HepG2 (cell line): ENCODE measurements around the gene PSMD1. TPM values are rescaled to one million over a fixed set of nuclear protein-coding genes. Genes with fewer than 3 reads are reported as not detected.

ENCODE experiments used
- ARID2 ChIP-seq: sonication (generic); formaldehyde crosslinking; IDR thresholded peaks from 2 replicates; pipeline ENCODE4 v1.8.1; 2022; ENCODE audit warnings: mild to moderate bottlenecking, missing genetic modification reagents, borderline replicate concordance
- ARID4A ChIP-seq: sonication (generic); formaldehyde crosslinking; IDR thresholded peaks from 2 replicates; pipeline ENCODE4 v1.5.0; 2020; ENCODE audit warnings: mild to moderate bottlenecking, missing genetic modification reagents, borderline replicate concordance
- CBX1 ChIP-seq: IDR thresholded peaks from one replicate; pipeline ENCODE4 v1.6.1; 2016; ENCODE audit warnings: antibody characterized with exemption, low read depth
- CEBPB ChIP-seq: IDR thresholded peaks from 2 replicates; pipeline ENCODE4 v1.6.1; 2011; ENCODE audit warnings: low read depth, low read length, improper control_type of control experiment, borderline replicate concordance
- GLI4 ChIP-seq: sonication (generic); formaldehyde crosslinking; IDR thresholded peaks from 2 replicates; pipeline ENCODE4 v1.5.1; 2020; ENCODE audit warnings: missing genetic modification reagents, mild to moderate bottlenecking, moderate library complexity, borderline replicate concordance
- MED1 ChIP-seq: sonication (generic); formaldehyde crosslinking; IDR thresholded peaks from 2 replicates; pipeline ENCODE4 v1.4.0; 2020; ENCODE audit warnings: missing genetic modification reagents
- MTA1 ChIP-seq: sonication (generic); formaldehyde crosslinking; IDR thresholded peaks from 2 replicates; pipeline ENCODE4 v1.4.0; 2020; ENCODE audit warnings: missing genetic modification reagents, mild to moderate bottlenecking, borderline replicate concordance
- NCOA1 ChIP-seq: sonication (generic); formaldehyde crosslinking; IDR thresholded peaks from 2 replicates; pipeline ENCODE4 v1.9.0; 2021; ENCODE audit warnings: missing genetic modification reagents
- POLR2AphosphoS5 ChIP-seq: IDR thresholded peaks from 2 replicates; pipeline ENCODE4 v1.6.1; 2012; ENCODE audit warnings: low read depth, low read length
- SOX6 ChIP-seq, 2 experiments: fragments of 450-650 bp in 1 of 2; sonication (generic) in 1 of 2; formaldehyde crosslinking in 1 of 2; IDR thresholded peaks; 2 replicates each; pipeline versions ENCODE4 v1.4.0 to v1.6.1; 2017 to 2020; ENCODE audit warnings: antibody characterized with exemption in 1 of 2, mild to moderate bottlenecking in 1 of 2, missing genetic modification reagents in 1 of 2
- SP140L ChIP-seq: sonication (generic); formaldehyde crosslinking; IDR thresholded peaks from 2 replicates; pipeline ENCODE4 v1.4.0; 2020; ENCODE audit warnings: missing genetic modification reagents, borderline replicate concordance
- SYNCRIP ChIP-seq: fragments of 200-400 bp; formaldehyde crosslinking; IDR thresholded peaks from 2 replicates; pipeline ENCODE4 v1.6.1; 2018; ENCODE audit warnings: mild to moderate bottlenecking, low read depth, low read length; ENCODE audit not compliant: insufficient read depth
- ZNF687 ChIP-seq: sonication (generic); formaldehyde crosslinking; IDR thresholded peaks from 2 replicates; pipeline ENCODE4 v1.5.1; 2020; ENCODE audit warnings: mild to moderate bottlenecking, missing genetic modification reagents, moderate library complexity
- polyA plus RNA-seq, 8 experiments: library from polyadenylated mRNA; depleted of rRNA in 3 of 8; stranded (reverse) in 7 of 8; unstranded in 1 of 8; fragments of >200 nt; fragmentation: Illumina TruSeq in 4 of 8; extraction: Trizol in 4 of 8; gene quantifications; 2 replicates each; pipeline versions ENCODE4 v1.2.1 to v1.2.3, GENCODE V29; 2011 to 2016; ENCODE audit warnings: low read depth in 4 of 8, missing spikeins in 1 of 8, mixed read lengths in 1 of 8; ENCODE audit not compliant: insufficient read depth in 1 of 8
- total RNA-seq, 5 experiments: library from RNA; depleted of rRNA; stranded (reverse); fragments of >200 nt; fragmentation: Illumina TruSeq; extraction: Trizol; gene quantifications; 2 replicates each; pipeline ENCODE4 v1.2.3, GENCODE V29; 2016; ENCODE audit warnings: low read depth in 1 of 5
- TF ChIP-seq, protein P1 (sequence below): sonication (generic); formaldehyde crosslinking; IDR thresholded peaks from 2 replicates; pipeline ENCODE4 v1.5.0; 2020; ENCODE audit warnings: missing genetic modification reagents, mild to moderate bottlenecking, borderline replicate concordance
- TF ChIP-seq, protein P2 (sequence below): sonication (generic); formaldehyde crosslinking; IDR thresholded peaks from 2 replicates; pipeline ENCODE4 v1.4.0; 2020; ENCODE audit warnings: mild to moderate bottlenecking, missing genetic modification reagents

Gene PSMD1
- total and polyA plus RNA-seq, 2 of the 13 experiments (the other 11 are each of a cell fraction or from before 2014, with no cell fraction given), result 136 to 191 TPM

GRCh38 chr2:231047923-231048915 lies 8.4 kb upstream of the PSMD1 start (continued):
- TF ChIP-seq, protein P1, sequence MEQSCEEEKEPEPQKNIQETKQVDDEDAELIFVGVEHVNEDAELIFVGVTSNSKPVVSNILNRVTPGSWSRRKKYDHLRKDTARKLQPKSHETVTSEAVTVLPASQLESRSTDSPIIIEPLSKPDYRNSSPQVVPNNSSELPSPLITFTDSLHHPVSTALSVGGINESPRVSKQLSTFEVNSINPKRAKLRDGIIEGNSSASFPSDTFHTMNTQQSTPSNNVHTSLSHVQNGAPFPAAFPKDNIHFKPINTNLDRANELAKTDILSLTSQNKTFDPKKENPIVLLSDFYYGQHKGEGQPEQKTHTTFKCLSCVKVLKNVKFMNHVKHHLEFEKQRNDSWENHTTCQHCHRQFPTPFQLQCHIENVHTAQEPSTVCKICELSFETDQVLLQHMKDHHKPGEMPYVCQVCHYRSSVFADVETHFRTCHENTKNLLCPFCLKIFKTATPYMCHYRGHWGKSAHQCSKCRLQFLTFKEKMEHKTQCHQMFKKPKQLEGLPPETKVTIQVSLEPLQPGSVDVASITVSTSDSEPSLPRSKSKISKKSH (CRISPR knock-in tag), result no peak
- TF ChIP-seq SOX6 (IDR thresholded peaks at IDR 0.05), result no peak
- TF ChIP-seq SOX6 (CRISPR knock-in tag; IDR thresholded peaks at IDR 0.05), result no peak
- no peak for TF ChIP-seq CBX1
- 0 out of 2 replicates have a peak, but pooled peaks have one; percentile 3 for TF ChIP-seq ARID4A (CRISPR knock-in tag)
- no peak for TF ChIP-seq ZNF687
- TF ChIP-seq NCOA1, result no peak; the same call in 1 of the 2 replicates
- no peak for TF ChIP-seq MTA1 (CRISPR knock-in tag)
- no peak for TF ChIP-seq GLI4
- TF ChIP-seq ARID2 (CRISPR knock-in tag), result 0 out of 2 replicates have a peak, but pooled peaks have one; percentile 39
- TF ChIP-seq, protein P2, sequence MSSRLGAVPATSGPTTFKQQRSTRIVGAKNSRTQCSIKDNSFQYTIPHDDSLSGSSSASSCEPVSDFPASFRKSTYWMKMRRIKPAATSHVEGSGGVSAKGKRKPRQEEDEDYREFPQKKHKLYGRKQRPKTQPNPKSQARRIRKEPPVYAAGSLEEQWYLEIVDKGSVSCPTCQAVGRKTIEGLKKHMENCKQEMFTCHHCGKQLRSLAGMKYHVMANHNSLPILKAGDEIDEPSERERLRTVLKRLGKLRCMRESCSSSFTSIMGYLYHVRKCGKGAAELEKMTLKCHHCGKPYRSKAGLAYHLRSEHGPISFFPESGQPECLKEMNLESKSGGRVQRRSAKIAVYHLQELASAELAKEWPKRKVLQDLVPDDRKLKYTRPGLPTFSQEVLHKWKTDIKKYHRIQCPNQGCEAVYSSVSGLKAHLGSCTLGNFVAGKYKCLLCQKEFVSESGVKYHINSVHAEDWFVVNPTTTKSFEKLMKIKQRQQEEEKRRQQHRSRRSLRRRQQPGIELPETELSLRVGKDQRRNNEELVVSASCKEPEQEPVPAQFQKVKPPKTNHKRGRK, result no peak
- TF ChIP-seq SYNCRIP, result no peak
- TF ChIP-seq SP140L (CRISPR knock-in tag), result no peak
- peak; percentile 18; the same call in 1 of the 2 replicates for TF ChIP-seq MED1 (CRISPR knock-in tag)
- TF ChIP-seq CEBPB, result no peak
- peak; percentile 12 for TF ChIP-seq POLR2AphosphoS5
